ENCODE data around the gene ASMTL.
"Not testable (repeated sequence)": the region's sequence is repeated elsewhere in the genome, so short reads cannot be mapped to it uniquely, and the experiment has no call there.

The ASMTL gene

DNA sequence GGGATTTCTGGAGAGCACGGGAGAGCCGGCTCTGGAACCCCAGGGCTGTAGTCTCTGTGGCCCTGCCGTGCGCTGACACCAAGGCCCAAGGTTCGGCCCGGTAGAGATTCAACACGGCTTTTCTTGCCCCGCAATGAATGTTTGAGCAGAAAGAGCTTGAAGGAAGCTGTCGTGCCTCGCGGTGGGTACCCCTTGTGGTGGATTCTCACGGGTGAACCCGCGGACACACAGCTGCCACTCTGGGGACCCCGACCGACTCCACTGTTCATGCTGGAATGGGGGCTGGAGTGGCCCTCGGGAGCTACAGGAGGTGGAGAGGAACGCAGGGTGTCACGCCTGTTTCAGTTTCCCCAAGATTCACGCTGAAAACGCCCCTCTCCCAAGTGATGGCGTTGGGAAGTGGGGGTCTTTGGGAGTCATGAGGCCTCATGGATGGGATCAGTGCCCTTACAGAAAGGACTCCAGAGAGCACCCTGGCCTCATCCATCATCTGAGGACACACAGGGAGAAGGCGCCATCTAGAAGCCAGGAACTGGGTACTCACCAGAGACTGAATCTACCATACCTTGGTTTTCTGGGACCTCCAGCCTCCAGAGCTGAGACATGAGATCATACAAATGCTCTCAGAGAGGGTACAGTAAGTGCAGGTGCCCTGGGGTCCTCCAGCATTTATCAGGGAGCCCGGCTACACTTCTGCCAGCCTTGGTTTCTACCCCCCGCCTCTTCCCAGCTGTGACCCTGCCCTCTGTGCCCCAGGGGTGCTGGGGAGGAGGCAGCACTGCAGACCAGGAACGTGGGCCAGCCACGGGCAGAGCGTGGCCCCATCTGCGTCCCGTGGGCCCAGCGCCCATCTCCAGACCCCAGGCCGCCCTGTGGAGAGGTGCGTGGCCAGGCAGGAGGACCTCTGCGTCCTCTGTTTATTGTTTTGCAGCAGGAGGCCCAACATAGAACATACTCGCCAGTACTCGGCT, 67.2 kb downstream of the ASMTL start:
- DNase-seq = peak; percentile 8

- peak; percentile 15 for DNase-seq
Measured at GRCh38 chrX:1384658-1385252, 68.0 kb downstream of the ASMTL start.

DNA sequence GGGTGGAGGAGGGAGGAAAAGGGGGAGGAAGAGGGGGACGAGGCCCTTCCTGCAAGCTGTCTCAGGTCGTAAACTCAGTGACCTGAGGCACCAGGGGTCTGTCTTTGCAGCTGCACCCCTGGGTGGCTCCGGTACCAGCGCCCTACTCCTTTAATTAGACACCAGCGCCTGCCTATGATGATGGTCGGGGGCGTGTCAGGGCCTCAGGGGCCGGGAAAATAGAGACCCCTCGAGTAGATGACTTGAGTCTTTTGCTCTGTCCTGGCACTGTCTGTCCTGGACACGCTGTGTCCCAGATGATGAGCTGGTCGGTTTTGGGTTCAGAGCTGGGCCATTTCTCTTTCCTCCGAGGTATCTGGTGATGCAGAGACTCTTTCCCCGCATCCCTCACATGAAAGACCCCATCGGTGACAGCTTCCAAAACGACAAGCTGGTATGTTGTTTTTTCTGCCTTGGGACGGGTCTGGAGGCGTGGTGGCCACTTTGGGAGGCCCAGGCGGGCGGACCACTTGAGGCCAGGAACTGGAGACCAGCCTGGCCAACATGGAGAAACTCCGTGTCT, 72.0 kb downstream of the ASMTL start:
- peak; percentile 41 for DNase-seq

DNA sequence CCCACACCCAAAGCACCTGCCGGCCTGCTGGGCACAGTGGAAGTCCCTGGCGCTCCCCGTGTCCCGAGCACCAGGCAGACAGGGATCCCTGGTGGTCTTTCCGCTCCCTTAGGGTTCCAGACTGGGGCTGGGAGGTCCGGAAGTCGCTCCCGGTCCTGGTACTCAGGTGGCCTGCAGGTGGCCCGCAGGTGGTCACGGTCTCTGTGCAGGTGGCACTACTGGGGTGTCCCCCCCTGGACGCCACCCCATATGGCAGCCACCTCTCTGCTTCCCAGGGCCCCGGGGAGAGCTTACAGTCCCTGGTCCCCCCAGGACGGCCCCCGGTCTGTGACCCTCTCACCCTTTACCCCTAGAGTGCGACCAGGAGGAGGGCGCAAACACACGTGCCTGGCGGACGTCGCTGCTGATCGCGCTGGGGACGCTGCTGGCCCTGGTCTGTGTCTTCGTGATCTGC, 74.4 kb downstream of the ASMTL start:
- DNase-seq = no peak

DNA sequence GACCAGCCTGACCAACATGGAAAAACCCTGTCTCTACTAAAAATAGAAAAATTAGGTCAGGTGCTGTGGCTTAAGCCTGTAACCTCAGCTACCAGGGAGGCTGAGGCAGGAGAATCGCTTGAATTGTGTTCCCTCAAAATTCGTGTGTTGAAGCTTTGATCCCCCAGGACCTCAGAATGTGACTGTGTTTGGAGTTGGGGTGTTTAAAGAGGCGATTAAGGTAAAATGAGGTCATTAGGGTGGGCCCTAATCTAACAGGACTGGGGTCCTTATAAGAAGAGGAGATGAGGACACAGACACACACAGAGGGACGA, 84.4 kb downstream of the ASMTL start:
- DNase-seq = no peak

DNA sequence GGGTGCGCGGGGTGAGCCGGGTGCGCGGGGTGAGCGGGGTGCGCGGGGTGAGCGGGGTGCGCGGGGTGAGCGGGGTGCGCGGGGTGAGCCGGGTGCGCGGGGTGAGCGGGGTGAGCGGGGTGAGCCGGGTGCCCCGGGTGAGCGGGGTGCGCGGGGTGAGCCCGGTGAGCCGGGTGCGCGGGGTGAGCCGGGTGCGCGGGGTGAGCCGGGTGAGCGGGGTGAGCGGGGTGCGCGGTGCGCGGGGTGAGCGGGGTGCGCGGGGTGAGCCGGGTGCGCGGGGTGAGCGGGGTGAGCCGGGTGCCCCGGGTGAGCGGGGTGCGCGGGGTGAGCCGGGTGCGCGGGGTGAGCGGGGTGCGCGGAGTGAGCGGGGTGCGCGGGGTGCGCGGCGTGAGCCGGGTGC, 86.3 kb downstream of the ASMTL start:
- not testable (repeated sequence) for DNase-seq

DNA sequence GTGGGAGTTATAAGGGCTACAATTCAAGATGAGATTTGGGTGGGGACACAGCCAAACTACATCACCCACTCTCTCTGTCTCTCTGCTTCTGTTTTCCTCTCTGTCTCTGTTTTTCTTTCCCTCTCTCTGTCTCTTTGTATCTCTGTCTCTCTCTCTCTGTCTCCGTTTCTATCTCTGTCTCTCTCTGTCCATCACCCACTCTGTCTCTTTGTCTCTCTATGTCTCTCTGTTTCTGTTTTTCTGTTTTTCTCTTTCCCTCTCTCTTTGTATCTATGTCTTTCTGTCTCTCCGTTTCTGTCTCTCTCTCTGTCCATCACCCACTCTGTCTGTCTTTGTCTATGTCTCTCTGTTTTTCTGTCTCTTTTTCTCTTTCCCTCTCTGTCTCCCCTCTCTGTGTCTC, 90.8 kb downstream of the ASMTL start:
- DNase-seq = no peak

GRCh38 chrX:1361275-1361674, 91.4 kb downstream of the ASMTL start:
- DNase-seq = no peak

GRCh38 chrX:1360171-1360570, 92.5 kb downstream of the ASMTL start:
- no peak for DNase-seq

- DNase-seq = no peak
Measured at GRCh38 chrX:1359477-1359873, 93.2 kb downstream of the ASMTL start.

- DNase-seq = no peak
Measured at GRCh38 chrX:1358793-1359476, 93.8 kb downstream of the ASMTL start.

DNA sequence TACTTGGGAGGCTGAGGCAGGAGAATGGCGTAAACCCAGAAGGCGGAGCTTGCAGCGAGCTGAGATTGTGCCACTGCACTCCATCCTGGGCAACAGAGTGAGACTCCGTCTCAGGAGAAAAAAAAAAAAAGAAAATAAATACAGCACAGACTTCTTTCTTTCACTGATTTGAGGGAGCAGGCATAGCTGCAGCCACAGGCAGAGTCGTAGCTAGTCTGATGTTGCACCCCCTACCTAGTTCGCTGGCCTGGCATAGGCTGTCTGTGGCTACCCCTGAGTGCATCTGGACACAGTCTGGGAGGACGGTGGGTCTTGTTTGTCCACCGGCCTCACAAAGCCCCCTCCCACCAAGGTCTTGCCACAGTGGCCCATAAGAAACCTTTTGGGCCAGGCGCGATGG, 94.7 kb downstream of the ASMTL start:
- no peak for DNase-seq

GRCh38 chrX:1355131-1356046, 97.3 kb downstream of the ASMTL start:
- no peak for DNase-seq

- no peak for DNase-seq
Measured at GRCh38 chrX:1354036-1355019, 98.4 kb downstream of the ASMTL start.
